ENCODE measurements around the gene CAST.
A peak's percentile ranks its signal among the peaks of the same experiment; 100 is the strongest.

The CAST gene

DNA sequence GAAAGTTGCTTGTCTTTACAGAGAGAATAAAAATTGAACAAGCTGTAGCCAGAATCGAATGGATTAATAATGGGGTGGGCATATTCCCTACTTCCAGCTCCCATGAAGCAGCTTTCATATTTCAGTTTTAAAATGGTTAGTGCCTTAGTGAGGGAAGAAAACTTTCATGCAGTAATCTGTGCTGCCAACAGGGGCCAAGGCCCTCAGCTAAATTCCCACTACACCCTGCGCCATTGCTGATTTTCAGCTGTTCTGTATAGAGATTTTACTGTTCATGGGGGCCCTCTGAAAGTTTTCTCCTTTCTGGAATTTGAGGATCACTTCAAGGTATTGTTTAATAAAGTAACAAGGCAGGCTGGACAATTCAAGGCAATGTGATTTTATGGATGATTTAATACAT, 58.2 kb downstream of the CAST start:
- TF ChIP-seq, protein P1, sequence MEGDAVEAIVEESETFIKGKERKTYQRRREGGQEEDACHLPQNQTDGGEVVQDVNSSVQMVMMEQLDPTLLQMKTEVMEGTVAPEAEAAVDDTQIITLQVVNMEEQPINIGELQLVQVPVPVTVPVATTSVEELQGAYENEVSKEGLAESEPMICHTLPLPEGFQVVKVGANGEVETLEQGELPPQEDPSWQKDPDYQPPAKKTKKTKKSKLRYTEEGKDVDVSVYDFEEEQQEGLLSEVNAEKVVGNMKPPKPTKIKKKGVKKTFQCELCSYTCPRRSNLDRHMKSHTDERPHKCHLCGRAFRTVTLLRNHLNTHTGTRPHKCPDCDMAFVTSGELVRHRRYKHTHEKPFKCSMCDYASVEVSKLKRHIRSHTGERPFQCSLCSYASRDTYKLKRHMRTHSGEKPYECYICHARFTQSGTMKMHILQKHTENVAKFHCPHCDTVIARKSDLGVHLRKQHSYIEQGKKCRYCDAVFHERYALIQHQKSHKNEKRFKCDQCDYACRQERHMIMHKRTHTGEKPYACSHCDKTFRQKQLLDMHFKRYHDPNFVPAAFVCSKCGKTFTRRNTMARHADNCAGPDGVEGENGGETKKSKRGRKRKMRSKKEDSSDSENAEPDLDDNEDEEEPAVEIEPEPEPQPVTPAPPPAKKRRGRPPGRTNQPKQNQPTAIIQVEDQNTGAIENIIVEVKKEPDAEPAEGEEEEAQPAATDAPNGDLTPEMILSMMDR (IDR thresholded peaks at IDR 0.05), result 0 out of 2 replicates have a peak, but pooled peaks have one; percentile 2
- TF ChIP-seq ZFX (IDR thresholded peaks at IDR 0.05; ENCODE audit: borderline replicate concordance), result no peak
- H3K27ac ChIP-seq, result no peak overlapping the region

DNA sequence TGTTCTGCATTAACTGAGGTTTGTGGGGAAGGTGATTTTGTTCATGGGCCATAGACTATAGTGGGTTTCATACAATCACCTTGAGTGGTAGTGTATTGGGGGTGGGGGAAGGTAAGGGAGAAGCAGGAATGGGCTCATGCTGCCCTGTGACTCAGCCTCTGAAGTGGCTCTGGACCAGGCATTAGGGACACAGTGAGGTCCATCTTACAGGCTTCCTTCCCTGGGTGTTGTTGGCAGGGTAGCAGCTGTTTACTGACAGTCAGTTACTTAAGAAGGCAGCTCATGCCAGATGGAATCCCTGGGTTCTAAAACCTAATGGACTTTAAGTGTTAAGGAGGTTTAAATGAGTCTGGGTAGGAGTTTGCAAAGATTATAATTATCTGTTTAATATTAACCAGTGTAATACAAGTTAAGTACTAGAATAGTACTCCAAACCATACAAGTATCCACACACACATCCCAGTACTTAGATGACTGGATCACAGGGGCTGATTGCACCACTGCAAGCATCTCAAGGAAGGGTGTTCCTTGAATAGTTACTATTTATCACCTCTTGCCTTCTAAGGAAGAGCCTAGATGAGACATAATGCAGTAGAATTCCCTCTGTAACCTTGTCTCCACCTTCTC, 59.3 kb downstream of the CAST start:
- TF ChIP-seq, protein P1 (IDR thresholded peaks at IDR 0.05), result no peak
- TF ChIP-seq ZFX (IDR thresholded peaks at IDR 0.05; ENCODE audit: borderline replicate concordance), result no peak
- H3K27ac ChIP-seq, result no peak overlapping the region

DNA sequence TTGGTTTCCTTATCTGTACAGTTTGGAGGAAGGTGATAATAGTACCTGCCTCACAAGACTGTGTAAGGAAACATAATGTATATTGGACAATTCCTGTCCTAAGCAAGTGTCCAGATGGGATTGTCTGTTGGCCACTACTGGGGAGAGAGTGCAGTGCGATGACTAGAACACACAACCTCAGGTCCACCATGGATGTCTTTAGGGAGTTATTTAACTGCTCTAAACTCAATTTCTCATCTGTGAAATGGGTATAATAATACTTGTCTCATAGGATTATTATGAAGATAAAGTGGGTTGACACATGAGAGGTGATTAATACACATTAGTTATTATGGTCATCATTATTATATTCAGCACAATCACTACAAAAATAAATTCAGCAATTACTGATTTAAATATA, 63.1 kb downstream of the CAST start:
- H3K27ac ChIP-seq, result no peak overlapping the region
- TF ChIP-seq ZFX (IDR thresholded peaks at IDR 0.05; ENCODE audit: borderline replicate concordance), result no peak
- TF ChIP-seq, protein P1 (IDR thresholded peaks at IDR 0.05), result no peak

DNA sequence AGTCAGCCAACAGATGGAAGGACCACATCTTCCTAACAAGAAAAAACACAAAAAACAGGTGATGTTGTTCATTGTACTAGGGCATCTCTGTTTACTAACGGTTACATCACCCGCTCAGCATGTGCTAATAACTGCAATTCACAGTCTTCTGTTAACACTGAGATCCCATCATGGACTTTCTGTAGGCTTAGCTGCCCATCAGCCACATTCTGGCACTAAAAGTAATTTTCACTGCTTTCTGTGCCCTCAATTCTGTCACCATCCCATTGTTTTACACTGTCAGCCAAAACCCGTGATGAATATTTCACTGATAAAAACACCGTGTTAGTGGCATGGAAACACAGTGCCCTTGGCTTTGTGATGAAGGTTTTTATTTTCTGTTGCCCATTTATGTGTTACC, 64.6 kb downstream of the CAST start:
- no peak overlapping the region for H3K27ac ChIP-seq
- no peak for TF ChIP-seq ZFX (IDR thresholded peaks at IDR 0.05; ENCODE audit: borderline replicate concordance)
- TF ChIP-seq, protein P1 (IDR thresholded peaks at IDR 0.05), result no peak

DNA sequence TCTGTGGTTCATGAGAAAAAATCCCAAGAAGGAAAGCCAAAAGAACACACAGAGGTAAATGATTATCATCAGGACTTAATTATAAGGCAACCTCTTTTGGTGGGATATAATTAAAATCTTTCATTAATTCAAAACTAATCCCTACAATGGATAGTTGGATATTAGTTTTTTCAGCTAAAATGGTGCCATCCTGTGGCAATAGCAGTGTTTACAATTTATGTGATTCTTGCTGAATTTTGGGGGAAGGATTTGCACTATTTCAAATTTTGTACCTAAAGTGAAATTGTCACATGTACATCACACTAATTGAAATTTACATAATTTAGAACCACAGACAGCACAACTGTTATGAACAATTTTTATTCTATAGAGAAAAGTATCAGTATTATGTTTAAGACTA, 67.0 kb downstream of the CAST start:
- TF ChIP-seq, protein P1 (IDR thresholded peaks at IDR 0.05), result peak; percentile 35
- TF ChIP-seq ZFX (IDR thresholded peaks at IDR 0.05; ENCODE audit: borderline replicate concordance), result no peak
- no peak overlapping the region for H3K27ac ChIP-seq

DNA sequence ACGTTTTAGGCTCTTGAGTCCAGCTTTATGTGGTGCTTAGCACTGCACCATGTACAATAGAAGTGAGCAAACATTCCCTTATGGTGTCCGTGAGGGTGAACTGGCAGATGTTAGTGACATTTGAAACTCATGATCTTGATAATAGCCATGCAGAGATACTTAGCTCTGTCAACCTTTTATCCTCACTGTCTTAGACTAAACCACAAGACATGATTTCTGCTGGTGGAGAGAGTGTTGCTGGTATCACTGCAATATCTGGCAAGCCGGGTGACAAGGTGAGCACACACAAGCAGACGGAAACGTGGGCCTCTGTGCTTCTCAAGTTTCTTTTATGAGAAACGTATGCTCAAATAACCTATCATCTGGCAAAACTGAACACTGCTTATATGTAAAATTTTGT, 68.4 kb downstream of the CAST start:
- TF ChIP-seq, protein P1 (IDR thresholded peaks at IDR 0.05), result no peak
- TF ChIP-seq ZFX (IDR thresholded peaks at IDR 0.05; ENCODE audit: borderline replicate concordance), result no peak
- H3K27ac ChIP-seq, result no peak overlapping the region

DNA sequence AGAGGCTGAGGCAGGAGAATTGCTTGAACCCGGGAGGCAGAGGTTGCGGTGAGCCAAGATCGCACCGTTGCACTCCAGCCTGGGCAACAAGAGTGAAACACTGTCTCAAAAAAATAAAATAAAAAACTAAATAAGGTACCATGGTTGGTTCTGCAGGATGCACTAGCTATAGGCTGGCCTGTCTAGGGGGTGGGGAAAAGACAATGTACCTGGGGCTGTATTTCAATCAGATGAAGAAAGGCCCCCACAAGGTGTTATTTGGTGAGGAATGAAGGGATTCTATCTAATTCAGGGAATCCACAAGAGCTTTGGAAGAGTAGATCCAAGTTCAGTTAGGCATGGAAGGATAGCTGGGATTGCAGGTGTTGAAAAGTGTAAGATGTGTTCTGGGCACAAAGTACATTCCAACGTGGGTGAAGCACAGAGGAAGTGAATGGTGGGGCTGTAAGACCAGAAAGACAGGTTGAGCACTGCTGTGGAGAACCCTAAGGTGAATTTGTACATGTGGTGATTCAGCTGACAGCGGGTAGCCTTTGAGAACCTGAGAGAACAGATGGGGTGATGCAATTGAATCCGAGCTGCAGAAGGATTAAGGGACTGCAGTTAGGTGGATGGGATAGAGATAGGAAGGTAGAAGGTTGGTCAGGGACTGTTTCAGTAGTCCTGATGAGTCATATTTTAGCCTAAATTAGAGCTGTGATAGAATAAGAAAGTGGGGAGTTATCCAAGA, 71.8 kb downstream of the CAST start:
- no peak overlapping the region for H3K27ac ChIP-seq
- TF ChIP-seq ZFX (IDR thresholded peaks at IDR 0.05; ENCODE audit: borderline replicate concordance), result no peak
- TF ChIP-seq, protein P1 (IDR thresholded peaks at IDR 0.05), result no peak
